KOPT-K1 (cell line): ENCODE measurements around the gene CTXN1.

Experiments
- H3K27ac ChIP-seq: fragments of 200-600 bp; sonication (generic); 2 replicates; pipeline ENCODE4 v1.5.1; 2016; ENCODE audit warnings: antibody characterized with exemption, mild to moderate bottlenecking, low read depth, low read length; ENCODE audit not compliant: poor library complexity, severe bottlenecking
- H3K36me3 ChIP-seq: fragments of 200-600 bp; sonication (generic); 2 replicates; pipeline ENCODE4 v1.5.1; 2017; ENCODE audit warnings: antibody characterized with exemption, mild to moderate bottlenecking, low read length, moderate library complexity; ENCODE audit not compliant: insufficient read depth
- H3K9me3 ChIP-seq: fragments of 200-600 bp; sonication (generic); 2 replicates; pipeline ENCODE4 v1.5.1; 2017; ENCODE audit warnings: antibody characterized with exemption, low read length, mild to moderate bottlenecking; ENCODE audit not compliant: insufficient read depth, poor library complexity, severe bottlenecking

CTXN1 gene

GRCh38 chr19:7888826-7889217 lies 37.1 kb downstream of the CTXN1 start:
- H3K27ac ChIP-seq = no peak overlapping the region
- H3K36me3 ChIP-seq = no peaks in the 10 kb centered on the region

GRCh38 chr19:7888145-7888825 lies 37.6 kb downstream of the CTXN1 start, which contains the start of gene LRRC8E:
TSS of gene LRRC8E (plus strand) at chr19:7888510. CDS start at chr19:7895604, 7,094 bp downstream.
- Histone ChIP-seq H3K36me3 (no peaks in the 10 kb centered on the region), H3K27ac (no peak within 1 kb of the TSS)

More at GRCh38 chr19:7888826-7889217, 37.1 kb downstream of the CTXN1 start:
- H3K9me3 ChIP-seq = no peaks in the 10 kb centered on the region

GRCh38 chr19:7887408-7888144 lies 38.4 kb downstream of the CTXN1 start:
- Histone ChIP-seq H3K27ac (no peak overlapping the region), H3K36me3 (no peaks in the 10 kb centered on the region)

More at GRCh38 chr19:7888145-7888825, 37.6 kb downstream of the CTXN1 start, which contains the start of gene LRRC8E:
- no peaks in the 10 kb centered on the region for H3K9me3 ChIP-seq

GRCh38 chr19:7885818-7886217 lies 40.1 kb downstream of the CTXN1 start:
- Histone ChIP-seq H3K36me3 (no peaks in the 10 kb centered on the region), H3K9me3 (no peaks in the 10 kb centered on the region), H3K27ac (no peak overlapping the region)

More at GRCh38 chr19:7887408-7888144, 38.4 kb downstream of the CTXN1 start:
- H3K9me3 ChIP-seq = no peaks in the 10 kb centered on the region

GRCh38 chr19:7883796-7884570 lies 42.0 kb downstream of the CTXN1 start:
- no peaks in the 10 kb centered on the region for H3K9me3 ChIP-seq
- no peaks in the 10 kb centered on the region for H3K36me3 ChIP-seq
- no peak overlapping the region for H3K27ac ChIP-seq

- no peak overlapping the region for H3K27ac ChIP-seq
- no peaks in the 10 kb centered on the region for H3K9me3 ChIP-seq
- H3K36me3 ChIP-seq = no peaks in the 10 kb centered on the region
Observed at GRCh38 chr19:7883105-7883504, 42.8 kb downstream of the CTXN1 start.

GRCh38 chr19:7881910-7882309 lies 44.0 kb downstream of the CTXN1 start:
- Histone ChIP-seq H3K36me3 (no peaks in the 10 kb centered on the region), H3K9me3 (no peaks in the 10 kb centered on the region), H3K27ac (no peak overlapping the region)

- Histone ChIP-seq H3K36me3 (no peaks in the 10 kb centered on the region), H3K9me3 (no peaks in the 10 kb centered on the region), H3K27ac (no peak overlapping the region)
Observed at GRCh38 chr19:7879836-7880235, 46.1 kb downstream of the CTXN1 start.

- no peaks in the 10 kb centered on the region for H3K9me3 ChIP-seq
- H3K27ac ChIP-seq = no peak overlapping the region
- H3K36me3 ChIP-seq = no peaks in the 10 kb centered on the region
Observed at GRCh38 chr19:7879111-7879807, 46.7 kb downstream of the CTXN1 start.

- Histone ChIP-seq H3K36me3 (no peaks in the 10 kb centered on the region), H3K9me3 (no peaks in the 10 kb centered on the region), H3K27ac (no peak overlapping the region)
Observed at GRCh38 chr19:7877249-7877836, 48.6 kb downstream of the CTXN1 start.

GRCh38 chr19:7874897-7875273 lies 51.0 kb downstream of the CTXN1 start:
- no peaks in the 10 kb centered on the region for H3K9me3 ChIP-seq
- H3K36me3 ChIP-seq = no peaks in the 10 kb centered on the region
- no peak overlapping the region for H3K27ac ChIP-seq
